KMS-11 (cell line): ENCODE measurements around the gene RGS3.

Source experiments
- H2AFZ ChIP-seq: fragments of 200-600 bp; sonication (generic); 2 replicates; pipeline ENCODE4 v1.6.1; 2016; ENCODE audit warnings: antibody characterized with exemption, mixed run types, low read depth
- H3K27ac ChIP-seq: fragments of 200-600 bp; sonication (generic); 2 replicates; pipeline ENCODE4 v1.6.1; 2016; ENCODE audit warnings: mild to moderate bottlenecking, mixed run types
- H3K27me3 ChIP-seq: fragments of 200-600 bp; sonication (generic); 2 replicates; pipeline ENCODE4 v1.6.1; 2017; ENCODE audit warnings: mild to moderate bottlenecking, low read depth, mixed run types, moderate library complexity; ENCODE audit not compliant: insufficient read depth
- H3K36me3 ChIP-seq: fragments of 200-600 bp; sonication (generic); 2 replicates; pipeline ENCODE4 v1.6.1; 2017; ENCODE audit warnings: mild to moderate bottlenecking, mixed run types; ENCODE audit not compliant: insufficient read depth
- H3K4me1 ChIP-seq: fragments of 200-600 bp; sonication (generic); 2 replicates; pipeline ENCODE4 v1.6.1; 2016; ENCODE audit warnings: mild to moderate bottlenecking, low read depth, mixed run types; ENCODE audit not compliant: poor library complexity, severe bottlenecking
- H3K4me2 ChIP-seq: fragments of 200-600 bp; sonication (generic); 2 replicates; pipeline ENCODE4 v1.7.0; 2016; ENCODE audit warnings: mild to moderate bottlenecking, mixed run types
- H3K4me3 ChIP-seq: fragments of 200-600 bp; sonication (generic); IDR thresholded peaks from 2 replicates; pipeline ENCODE4 v1.6.1; 2017; ENCODE audit warnings: low read depth, low read length, mixed read lengths; ENCODE audit not compliant: insufficient read depth
- H3K79me2 ChIP-seq: fragments of 200-600 bp; sonication (generic); 2 replicates; pipeline ENCODE4 v1.6.1; 2016; ENCODE audit warnings: low read depth, mixed run types; ENCODE audit not compliant: insufficient read depth
- H3K9ac ChIP-seq: fragments of 200-600 bp; sonication (generic); 2 replicates; pipeline ENCODE4 v1.6.1; 2016; ENCODE audit warnings: mild to moderate bottlenecking, mixed run types
- H4K20me1 ChIP-seq: fragments of 200-600 bp; sonication (generic); 2 replicates; pipeline ENCODE4 v1.6.1; 2016; ENCODE audit warnings: mild to moderate bottlenecking, mixed run types; ENCODE audit not compliant: insufficient read depth
- CTCF ChIP-seq: fragments of 200-600 bp; sonication (generic); conservative IDR thresholded peaks from 2 replicates; pipeline ENCODE4 v1.6.1; 2017; ENCODE audit warnings: low read depth, mild to moderate bottlenecking, antibody characterized with exemption, low read length, moderate library complexity, mixed read lengths

RGS3 gene

GRCh38 chr9:113645227-113645977, 181.9 kb downstream of the RGS3 start:
- Histone ChIP-seq H3K9ac (no peak overlapping the region), H3K36me3 (no peaks in the 10 kb centered on the region), H3K4me3 (no peak overlapping the region), H2AFZ (no peak overlapping the region), H3K4me2 (no peak overlapping the region), H4K20me1 (no peaks in the 10 kb centered on the region), H3K27ac (no peak overlapping the region), H3K4me1 (no peaks in the 10 kb centered on the region), H3K79me2 (no peaks in the 10 kb centered on the region), H3K27me3 (no peaks in the 10 kb centered on the region)
- no peak for TF ChIP-seq CTCF

- H3K4me1 ChIP-seq = no peaks in the 10 kb centered on the region
- no peak overlapping the region for H3K4me2 ChIP-seq
- no peaks in the 10 kb centered on the region for H3K36me3 ChIP-seq
- H2AFZ ChIP-seq = no peak overlapping the region
- no peaks in the 10 kb centered on the region for H3K27me3 ChIP-seq
- H3K9ac ChIP-seq = no peak overlapping the region
- H3K79me2 ChIP-seq = no peaks in the 10 kb centered on the region
- H3K4me3 ChIP-seq = no peak overlapping the region
- no peak overlapping the region for H3K27ac ChIP-seq
- no peaks in the 10 kb centered on the region for H4K20me1 ChIP-seq
- no peak for TF ChIP-seq CTCF
Observed at GRCh38 chr9:113645978-113646253, 182.4 kb downstream of the RGS3 start.

GRCh38 chr9:113646491-113646890, 183.0 kb downstream of the RGS3 start:
- Histone ChIP-seq H4K20me1 (no peaks in the 10 kb centered on the region), H3K4me1 (no peaks in the 10 kb centered on the region), H3K27me3 (no peaks in the 10 kb centered on the region), H3K4me2 (no peak overlapping the region), H3K9ac (no peak overlapping the region), H2AFZ (no peak overlapping the region), H3K27ac (no peak overlapping the region), H3K79me2 (no peaks in the 10 kb centered on the region), H3K4me3 (no peak overlapping the region), H3K36me3 (no peaks in the 10 kb centered on the region)
- TF ChIP-seq CTCF = no peak
